Central memory CD8-positive, alpha-beta T cell (primary cell): Measurements from ENCODE around the gene GPAT2.
"Not testable (repeated sequence)": the region's sequence is repeated elsewhere in the genome, so short reads cannot be mapped to it uniquely, and the experiment has no call there.

Experiments
- ATAC-seq: fragments of 150-1000 bp; cut with Tn5 transposase; replicated peaks from 2 replicates; pipeline ENCODE4 v1.10.0; 2022; ENCODE audit warnings: mild to moderate bottlenecking, moderate FRiP score, moderate number of reproducible peaks; ENCODE audit not compliant: poor library complexity, severe bottlenecking; ENCODE audit errors: extremely low read depth
- DNase-seq, 2 donors: peaks; one replicate each; pipeline ENCODE4 v3.0.0; 2021; ENCODE audit warnings: low spot score in 2 of 2
- H3K27ac Mint-ChIP-seq: one replicate; pipeline ENCODE4 v1.8.0; 2022; ENCODE audit warnings: low read depth, mild to moderate bottlenecking, moderate library complexity, mixed read lengths
- H3K27me3 Mint-ChIP-seq: one replicate; pipeline ENCODE4 v1.8.0; 2022; ENCODE audit warnings: mixed read lengths
- H3K36me3 Mint-ChIP-seq: one replicate; pipeline ENCODE4 v1.8.0; 2022; ENCODE audit warnings: mild to moderate bottlenecking, moderate library complexity, mixed read lengths; ENCODE audit not compliant: insufficient read depth
- H3K4me1 Mint-ChIP-seq: one replicate; pipeline ENCODE4 v1.8.0; 2022; ENCODE audit warnings: mixed read lengths
- H3K4me3 Mint-ChIP-seq: one replicate; pipeline ENCODE4 v1.8.0; 2022; ENCODE audit warnings: mild to moderate bottlenecking, moderate library complexity, mixed read lengths
- H3K9me3 Mint-ChIP-seq: one replicate; pipeline ENCODE4 v1.8.0; 2022; ENCODE audit warnings: mixed read lengths

Gene GPAT2

GRCh38 chr2:96025755-96026154, 9.0 kb downstream of the GPAT2 start:
- H3K36me3 Mint-ChIP-seq, H3K4me1 Mint-ChIP-seq, H3K4me3 Mint-ChIP-seq, ATAC-seq, H3K9me3 Mint-ChIP-seq, H3K27me3 Mint-ChIP-seq, DNase-seq, H3K27ac Mint-ChIP-seq: not testable (repeated sequence)

- no peak overlapping the region for H3K4me3 Mint-ChIP-seq
- H3K36me3 Mint-ChIP-seq = peaks cover 3% of the 10 kb centered on the region
- ATAC-seq = no peak
- peaks cover 5% of the 10 kb centered on the region for H3K4me1 Mint-ChIP-seq
- no peak overlapping the region for H3K27ac Mint-ChIP-seq
- no peaks in the 10 kb centered on the region for H3K27me3 Mint-ChIP-seq
- no peak for DNase-seq
- no peaks in the 10 kb centered on the region for H3K9me3 Mint-ChIP-seq
Measured at GRCh38 chr2:96025194-96025492, 9.6 kb downstream of the GPAT2 start.

GRCh38 chr2:96024336-96025193, 10.2 kb downstream of the GPAT2 start:
- H3K36me3 Mint-ChIP-seq = peaks cover 3% of the 10 kb centered on the region
- no peak overlapping the region for H3K4me3 Mint-ChIP-seq
- H3K27ac Mint-ChIP-seq = no peak overlapping the region
- ATAC-seq (no peak), DNase-seq (no peak)
- H3K4me1 Mint-ChIP-seq = peaks cover 5% of the 10 kb centered on the region
- H3K9me3 Mint-ChIP-seq = no peaks in the 10 kb centered on the region
- no peaks in the 10 kb centered on the region for H3K27me3 Mint-ChIP-seq

GRCh38 chr2:96023701-96024100, 11.0 kb downstream of the GPAT2 start:
- H3K9me3 Mint-ChIP-seq, H3K4me1 Mint-ChIP-seq, ATAC-seq, H3K27ac Mint-ChIP-seq, H3K27me3 Mint-ChIP-seq, H3K36me3 Mint-ChIP-seq, H3K4me3 Mint-ChIP-seq, DNase-seq: not testable (repeated sequence)

GRCh38 chr2:96022701-96023447, 11.8 kb downstream of the GPAT2 start:
- DNase-seq = peak; percentile 52 to 61
- not testable (repeated sequence) for H3K27me3 Mint-ChIP-seq, H3K4me3 Mint-ChIP-seq, H3K36me3 Mint-ChIP-seq, H3K27ac Mint-ChIP-seq, H3K9me3 Mint-ChIP-seq, H3K4me1 Mint-ChIP-seq
- peak; percentile 88 for ATAC-seq

- not testable (repeated sequence) for H3K36me3 Mint-ChIP-seq, ATAC-seq, H3K4me3 Mint-ChIP-seq, H3K4me1 Mint-ChIP-seq, H3K27me3 Mint-ChIP-seq, H3K27ac Mint-ChIP-seq, DNase-seq, H3K9me3 Mint-ChIP-seq
Measured at GRCh38 chr2:96022126-96022525, 12.6 kb downstream of the GPAT2 start.

GRCh38 chr2:96021142-96021541, 13.6 kb downstream of the GPAT2 start:
- H3K36me3 Mint-ChIP-seq, H3K27me3 Mint-ChIP-seq, DNase-seq, H3K9me3 Mint-ChIP-seq, H3K27ac Mint-ChIP-seq, ATAC-seq, H3K4me3 Mint-ChIP-seq, H3K4me1 Mint-ChIP-seq: not testable (repeated sequence)

GRCh38 chr2:96019909-96020590, 14.7 kb downstream of the GPAT2 start:
- not testable (repeated sequence) for DNase-seq, H3K27me3 Mint-ChIP-seq, H3K4me1 Mint-ChIP-seq, H3K4me3 Mint-ChIP-seq, ATAC-seq, H3K36me3 Mint-ChIP-seq, H3K27ac Mint-ChIP-seq, H3K9me3 Mint-ChIP-seq

GRCh38 chr2:96016321-96016720, 18.4 kb downstream of the GPAT2 start:
- H3K27me3 Mint-ChIP-seq, H3K27ac Mint-ChIP-seq, DNase-seq, H3K9me3 Mint-ChIP-seq, H3K4me1 Mint-ChIP-seq, ATAC-seq, H3K36me3 Mint-ChIP-seq, H3K4me3 Mint-ChIP-seq: not testable (repeated sequence)

- ATAC-seq, H3K9me3 Mint-ChIP-seq, H3K27ac Mint-ChIP-seq, H3K27me3 Mint-ChIP-seq, H3K4me1 Mint-ChIP-seq, H3K4me3 Mint-ChIP-seq, DNase-seq, H3K36me3 Mint-ChIP-seq: not testable (repeated sequence)
Measured at GRCh38 chr2:96012792-96013264, 21.9 kb downstream of the GPAT2 start.

GRCh38 chr2:96012086-96012791, 22.5 kb downstream of the GPAT2 start:
- ATAC-seq, H3K27me3 Mint-ChIP-seq, H3K4me1 Mint-ChIP-seq, DNase-seq, H3K9me3 Mint-ChIP-seq, H3K36me3 Mint-ChIP-seq, H3K4me3 Mint-ChIP-seq: not testable (repeated sequence)
- H3K27ac Mint-ChIP-seq = peak overlapping the region; percentile 38

- not testable (repeated sequence) for DNase-seq
- ATAC-seq = peak; percentile 14
Measured at GRCh38 chr2:96011129-96011455, 23.6 kb downstream of the GPAT2 start.

More at GRCh38 chr2:96011129-96011455, 23.6 kb downstream of the GPAT2 start:
- Mint-ChIP-seq H3K27me3 (peaks cover 13% of the 10 kb centered on the region), H3K4me3 (peak overlapping the region; percentile 60)
- H3K9me3 Mint-ChIP-seq, H3K4me1 Mint-ChIP-seq, H3K36me3 Mint-ChIP-seq, H3K27ac Mint-ChIP-seq: not testable (repeated sequence)
